Mesenchymal stem cell (in vitro differentiated cells and primary cell): ENCODE data around the gene CDH3.

Experiments
- DNase-seq: peaks from one replicate; pipeline ENCODE4 v3.0.0-alpha.2; 2013
- H2AFZ ChIP-seq: one replicate; pipeline ENCODE4 v1.6.1; 2013; ENCODE audit warnings: low read depth, mild to moderate bottlenecking, control low read depth, inconsistent platforms, low read length, moderate library complexity
- H2AK5ac ChIP-seq: 2 replicates; pipeline ENCODE4 v1.6.1; 2013; ENCODE audit warnings: low read length, moderate library complexity, mild to moderate bottlenecking, inconsistent platforms; ENCODE audit not compliant: severe bottlenecking
- H2BK120ac ChIP-seq: one replicate; pipeline ENCODE4 v1.6.1; 2013; ENCODE audit warnings: low read depth, mild to moderate bottlenecking, inconsistent platforms, low read length, moderate library complexity
- H2BK12ac ChIP-seq, 2 experiments: one replicate each; pipeline ENCODE4 v1.6.1; 2013; ENCODE audit warnings: inconsistent platforms in 2 of 2, low read length in 2 of 2, mild to moderate bottlenecking in 2 of 2, moderate library complexity in 2 of 2, control low read depth in 1 of 2
- H2BK15ac ChIP-seq: one replicate; pipeline ENCODE4 v1.6.1; 2013; ENCODE audit warnings: mild to moderate bottlenecking, low read depth, inconsistent platforms; ENCODE audit not compliant: poor library complexity, severe bottlenecking
- H2BK5ac ChIP-seq: 2 replicates; pipeline ENCODE4 v1.6.1; 2013; ENCODE audit warnings: low read depth, mild to moderate bottlenecking, low read length, control low read depth, inconsistent platforms; ENCODE audit not compliant: poor library complexity, severe bottlenecking
- H3K14ac ChIP-seq, 2 experiments: one replicate each; pipeline ENCODE4 v1.6.1; 2013; ENCODE audit warnings: inconsistent platforms in 2 of 2, low read length in 2 of 2, control low read depth in 1 of 2, mild to moderate bottlenecking in 1 of 2, moderate library complexity in 1 of 2
- H3K18ac ChIP-seq, 2 experiments: one replicate each; pipeline ENCODE4 v1.6.1; 2013; ENCODE audit warnings: inconsistent platforms in 2 of 2, low read length in 2 of 2, control low read depth in 1 of 2, low read depth in 1 of 2, mild to moderate bottlenecking in 1 of 2
- H3K23ac ChIP-seq, 2 experiments: one replicate each; pipeline ENCODE4 v1.6.1; 2013; ENCODE audit warnings: inconsistent platforms in 2 of 2, low read length in 2 of 2, mild to moderate bottlenecking in 2 of 2, moderate library complexity in 2 of 2, control low read depth in 1 of 2
- H3K27ac ChIP-seq: 2 replicates; pipeline ENCODE4 v1.5.1; 2013; ENCODE audit warnings: mild to moderate bottlenecking, moderate library complexity, low read length, control low read depth, inconsistent platforms; ENCODE audit not compliant: poor library complexity, severe bottlenecking
- H3K27me3 ChIP-seq, 2 experiments: 2 replicates each; pipeline versions ENCODE4 v1.6.1 to v1.7.0; 2013; ENCODE audit warnings: low read length in 2 of 2, mild to moderate bottlenecking in 2 of 2, moderate library complexity in 2 of 2, control low read depth in 1 of 2, inconsistent platforms in 1 of 2; ENCODE audit not compliant: control insufficient read depth in 1 of 2, insufficient read depth in 1 of 2
- H3K36me3 ChIP-seq, 2 experiments: 2 replicates each; pipeline versions ENCODE4 v1.6.1 to v1.7.0; 2013; ENCODE audit warnings: low read length in 2 of 2, control low read depth in 1 of 2, inconsistent platforms in 1 of 2, low read depth in 1 of 2, mild to moderate bottlenecking in 1 of 2; ENCODE audit not compliant: insufficient read depth in 2 of 2, control insufficient read depth in 1 of 2
- H3K4ac ChIP-seq, 2 experiments: one replicate each; pipeline ENCODE4 v1.6.1; 2013; ENCODE audit warnings: inconsistent platforms in 2 of 2, low read length in 2 of 2, mild to moderate bottlenecking in 2 of 2, moderate library complexity in 2 of 2, control low read depth in 1 of 2, low read depth in 1 of 2
- H3K4me1 ChIP-seq: 2 replicates; pipeline ENCODE4 v1.6.1; 2013; ENCODE audit warnings: low read depth, low read length, control low read depth; ENCODE audit not compliant: control insufficient read depth, insufficient read depth
- H3K4me2 ChIP-seq: 2 replicates; pipeline ENCODE4 v1.6.1; 2013; ENCODE audit warnings: low read length, mild to moderate bottlenecking, inconsistent platforms; ENCODE audit not compliant: poor library complexity, severe bottlenecking
- H3K4me3 ChIP-seq, 2 experiments: 2 replicates each; pipeline versions ENCODE4 v1.5.1 to v1.7.0; 2013; ENCODE audit warnings: low read length in 2 of 2, mild to moderate bottlenecking in 2 of 2, control low read depth in 1 of 2, low read depth in 1 of 2; ENCODE audit not compliant: insufficient read depth in 1 of 2
- H3K79me1 ChIP-seq: replicated peaks from 2 replicates; pipeline ENCODE4 v1.6.1; 2013; ENCODE audit warnings: mild to moderate bottlenecking, control low read depth, low read length, inconsistent platforms; ENCODE audit not compliant: poor library complexity, severe bottlenecking
- H3K9ac ChIP-seq: 2 replicates; pipeline ENCODE4 v1.7.0; 2013; ENCODE audit warnings: mild to moderate bottlenecking, low read length, moderate library complexity
- H3K9me3 ChIP-seq: 2 replicates; pipeline ENCODE4 v1.7.0; 2013; ENCODE audit warnings: mild to moderate bottlenecking, low read length; ENCODE audit not compliant: control insufficient read depth
- H4K8ac ChIP-seq: one replicate; pipeline ENCODE4 v1.6.1; 2013; ENCODE audit warnings: inconsistent platforms, mild to moderate bottlenecking, low read length, moderate library complexity
- H4K91ac ChIP-seq: one replicate; pipeline ENCODE4 v1.6.1; 2013; ENCODE audit warnings: mild to moderate bottlenecking, low read length, inconsistent platforms
- WGBS: methylation state at CpG from one replicate; pipeline ENCODE4 v1.1.7; 2013; ENCODE audit warnings: mixed read lengths; 5-methylcytosine and 5-hydroxymethylcytosine counted together

The CDH3 gene

GRCh38 chr16:68719993-68720489, 74.9 kb downstream of the CDH3 start:
- 88% methylated on average over 1 of the region's 2 CpGs for WGBS
- Histone ChIP-seq H3K9ac (no peak overlapping the region), H3K27me3 (peaks cover 0 to 5% of the 10 kb centered on the region in 2 experiments)

GRCh38 chr16:68722119-68723024, 77.3 kb downstream of the CDH3 start:
- Histone ChIP-seq H3K14ac (no peak overlapping the region), H4K8ac (no peak overlapping the region), H2BK12ac (no peak overlapping the region), H3K18ac (no peak overlapping the region), H3K4me1 (no peaks in the 10 kb centered on the region), H3K79me1 (no peaks in the 10 kb centered on the region), H2AK5ac (no peak overlapping the region), H3K27me3 (peaks cover 0 to 13% of the 10 kb centered on the region in 2 experiments), H3K4me2 (no peak overlapping the region), H2BK120ac (no peak overlapping the region), H3K9ac (no peak overlapping the region), H3K4me3 (no peak overlapping the region), H3K23ac (no peak overlapping the region), H2BK5ac (no peak overlapping the region), H3K27ac (no peak overlapping the region), H4K91ac (no peak overlapping the region), H2BK15ac (no peak overlapping the region), H3K36me3 (no peaks in the 10 kb centered on the region), H3K9me3 (no peaks in the 10 kb centered on the region), H2AFZ (no peak overlapping the region), H3K4ac (no peak overlapping the region)
- WGBS, result 78% methylated on average over 11 of the region's 12 CpGs
- no peak for DNase-seq

More at GRCh38 chr16:68719993-68720489, 74.9 kb downstream of the CDH3 start:
- no peak overlapping the region for H2BK15ac ChIP-seq
- H4K8ac ChIP-seq, result no peak overlapping the region
- no peak overlapping the region for H2BK120ac ChIP-seq
- H3K4ac ChIP-seq, result no peak overlapping the region
- no peak overlapping the region for H3K14ac ChIP-seq
- H3K36me3 ChIP-seq, result no peaks in the 10 kb centered on the region
- H3K27ac ChIP-seq, result no peak overlapping the region
- H2AK5ac ChIP-seq, result no peak overlapping the region
- no peak for DNase-seq
- no peak overlapping the region for H3K23ac ChIP-seq
- H3K4me3 ChIP-seq, result no peak overlapping the region
- no peak overlapping the region for H3K4me2 ChIP-seq
- H3K4me1 ChIP-seq, result peaks cover 7% of the 10 kb centered on the region
- no peak overlapping the region for H4K91ac ChIP-seq
- no peak overlapping the region for H3K18ac ChIP-seq
- H2AFZ ChIP-seq, result no peak overlapping the region
- H3K9me3 ChIP-seq, result no peaks in the 10 kb centered on the region
- no peak overlapping the region for H2BK5ac ChIP-seq
- H2BK12ac ChIP-seq, result no peak overlapping the region
- no peaks in the 10 kb centered on the region for H3K79me1 ChIP-seq

- no peak overlapping the region for H3K4me3 ChIP-seq
- H4K91ac ChIP-seq, result no peak overlapping the region
- no peak overlapping the region for H2BK15ac ChIP-seq
- no peak overlapping the region for H3K14ac ChIP-seq
- H3K36me3 ChIP-seq, result no peaks in the 10 kb centered on the region
- H2AK5ac ChIP-seq, result no peak overlapping the region
- WGBS, result 85% methylated on average over 3 of the region's 3 CpGs
- no peak overlapping the region for H3K4me2 ChIP-seq
- no peaks in the 10 kb centered on the region for H3K79me1 ChIP-seq
- H2BK120ac ChIP-seq, result no peak overlapping the region
- H3K27me3 ChIP-seq, result peaks cover 0 to 18% of the 10 kb centered on the region in 2 experiments
- H3K9ac ChIP-seq, result no peak overlapping the region
- no peak for DNase-seq
- H3K27ac ChIP-seq, result no peak overlapping the region
- H2BK12ac ChIP-seq, result no peak overlapping the region
- no peak overlapping the region for H3K23ac ChIP-seq
- H3K9me3 ChIP-seq, result no peaks in the 10 kb centered on the region
- no peak overlapping the region for H2BK5ac ChIP-seq
- H3K4ac ChIP-seq, result no peak overlapping the region
- H3K4me1 ChIP-seq, result no peaks in the 10 kb centered on the region
- H4K8ac ChIP-seq, result no peak overlapping the region
- no peak overlapping the region for H3K18ac ChIP-seq
- H2AFZ ChIP-seq, result no peak overlapping the region
These were observed 79.7 kb downstream of the CDH3 start for GRCh38 chr16:68724797-68725196.

GRCh38 chr16:68728523-68728922, 83.4 kb downstream of the CDH3 start:
- H3K27ac ChIP-seq, result no peak overlapping the region
- H3K14ac ChIP-seq, result no peak overlapping the region
- no peak overlapping the region for H3K9ac ChIP-seq
- H3K36me3 ChIP-seq, result no peaks in the 10 kb centered on the region
- H4K8ac ChIP-seq, result no peak overlapping the region
- no peak overlapping the region for H2AK5ac ChIP-seq
- no peak overlapping the region for H4K91ac ChIP-seq
- H3K23ac ChIP-seq, result no peak overlapping the region
- no peak overlapping the region for H2BK5ac ChIP-seq
- H3K4me2 ChIP-seq, result no peak overlapping the region
- WGBS, result 46% methylated on average over 2 of the region's 4 CpGs
- peaks cover 5% of the 10 kb centered on the region for H3K4me1 ChIP-seq
- no peak overlapping the region for H2BK15ac ChIP-seq
- H3K9me3 ChIP-seq, result no peaks in the 10 kb centered on the region
- peaks cover 0 to 27% of the 10 kb centered on the region in 2 experiments for H3K27me3 ChIP-seq
- no peaks in the 10 kb centered on the region for H3K79me1 ChIP-seq
- H2BK12ac ChIP-seq, result no peak overlapping the region
- H3K4me3 ChIP-seq, result no peak overlapping the region
- no peak for DNase-seq
- H2AFZ ChIP-seq, result no peak overlapping the region
- H2BK120ac ChIP-seq, result no peak overlapping the region
- H3K18ac ChIP-seq, result no peak overlapping the region
- no peak overlapping the region for H3K4ac ChIP-seq
